Right lung (tissue), 10 donors: Measurements from ENCODE around the gene MAGEB3. TPM values are rescaled to one million over a fixed set of nuclear protein-coding genes. Genes with fewer than 3 reads are reported as not detected.
"Not testable (repeated sequence)": the region's sequence is repeated elsewhere in the genome, so short reads cannot be mapped to it uniquely, and the experiment has no call there.

Experiments used
- DNase-seq, 2 donors: peaks; one replicate each; pipeline ENCODE4 v3.0.0-alpha.2; 2013
- long read RNA-seq, 8 donors: transcript quantifications; one replicate each; lab custom pipeline, GENCODE V29; 2026
- polyA plus RNA-seq, 5 donors: library from polyadenylated mRNA; unstranded; fragments of 120-200 nt; gene quantifications; one replicate each; pipeline versions ENCODE4 v1.2.1 to v1.2.3, GENCODE V29; 2013; ENCODE audit warnings: inconsistent platforms in 1 of 5, low replicate concordance in 1 of 5; ENCODE audit not compliant: insufficient read length in 5 of 5, insufficient read depth in 1 of 5

MAGEB3 gene
- not detected for polyA plus RNA-seq
- long read RNA-seq, donor 1, result 0 reads
- long read RNA-seq, donor 2, result 0 reads
- long read RNA-seq, donor 3, result 0 reads
- long read RNA-seq, donor 4, result 0 reads
- long read RNA-seq, donor 5, result 0 reads
- long read RNA-seq, donor 6, result 0 reads
- long read RNA-seq, donor 7, result 0 reads
- long read RNA-seq, donor 8, result 0 reads

- DNase-seq, result no peak
Observed at GRCh38 chrX:30230395-30230794, at the start of gene MAGEB3. Gene MAGEB3, plus strand, starts transcription at chrX:30230657. Its CDS starts 5,268 bp downstream, at chrX:30235925.

GRCh38 chrX:30181353-30181752 lies 49.1 kb upstream of the MAGEB3 start:
- no peak for DNase-seq

GRCh38 chrX:30183554-30183953 lies 46.9 kb upstream of the MAGEB3 start:
- no peak for DNase-seq

GRCh38 chrX:30190426-30190825 lies 40.0 kb upstream of the MAGEB3 start:
- no peak for DNase-seq

- not testable (repeated sequence) for DNase-seq
Observed at GRCh38 chrX:30193910-30194309, 36.5 kb upstream of the MAGEB3 start.

GRCh38 chrX:30196322-30196721 lies 34.1 kb upstream of the MAGEB3 start:
- DNase-seq, result no peak

GRCh38 chrX:30212172-30212571 lies 18.3 kb upstream of the MAGEB3 start:
- DNase-seq, result no peak

- no peak for DNase-seq
Observed at GRCh38 chrX:30215357-30215843, 15.1 kb upstream of the MAGEB3 start, which contains the start of gene MAGEB2. Gene MAGEB2, plus strand, starts transcription at chrX:30215563. Its CDS starts 3,018 bp downstream, at chrX:30218581.

GRCh38 chrX:30217465-30217864 lies 13.0 kb upstream of the MAGEB3 start:
- DNase-seq, result no peak

- DNase-seq, result no peak
Observed at GRCh38 chrX:30219372-30219771, 11.1 kb upstream of the MAGEB3 start.

- DNase-seq, result no peak
Observed at GRCh38 chrX:30220661-30221060, 9.8 kb upstream of the MAGEB3 start.

GRCh38 chrX:30224536-30224935 lies 5.9 kb upstream of the MAGEB3 start:
- DNase-seq, result no peak

- no peak for DNase-seq
Observed at GRCh38 chrX:30228526-30228925, 1.9 kb upstream of the MAGEB3 start.

GRCh38 chrX:30241724-30242415 lies 11.4 kb downstream of the MAGEB3 start, which contains the start of gene MAGEB4:
Gene MAGEB4, plus strand, starts transcription at chrX:30242000. Its CDS starts 136 bp downstream, at chrX:30242136.
- DNase-seq, result no peak

GRCh38 chrX:30246769-30247489 lies 16.5 kb downstream of the MAGEB3 start, which contains the start of gene MAGEB1:
Gene MAGEB1, plus strand, starts transcription at chrX:30247146. Its CDS starts 3,348 bp downstream, at chrX:30250494.
- no peak for DNase-seq

- DNase-seq, result no peak
Observed at GRCh38 chrX:30248854-30249253, 18.4 kb downstream of the MAGEB3 start.

- DNase-seq, result no peak
Observed at GRCh38 chrX:30253257-30253656, 22.8 kb downstream of the MAGEB3 start.

GRCh38 chrX:30259927-30260326 lies 29.5 kb downstream of the MAGEB3 start:
- DNase-seq, result no peak

GRCh38 chrX:30261012-30261411 lies 30.6 kb downstream of the MAGEB3 start:
- DNase-seq, result no peak

GRCh38 chrX:30262763-30263162 lies 32.3 kb downstream of the MAGEB3 start:
- no peak for DNase-seq

- DNase-seq, result no peak
Observed at GRCh38 chrX:30270639-30271038, 40.2 kb downstream of the MAGEB3 start.

- no peak for DNase-seq
Observed at GRCh38 chrX:30275498-30275897, 45.0 kb downstream of the MAGEB3 start.
